NCI-H1048 (cell line): ENCODE measurements around the gene F11R.
"Not testable (repeated sequence)": the region's sequence is repeated elsewhere in the genome, so short reads cannot be mapped to it uniquely, and the experiment has no call there.

Experiments
- DNase-seq: peaks from one replicate; lab custom pipeline; 2025; lab: John Stamatoyannopoulos, UW

F11R gene

GRCh38 chr1:161013131-161013487 is 7.8 kb downstream of the F11R start:
- no peak for DNase-seq

- DNase-seq = no peak
These were observed 8.5 kb downstream of the F11R start for GRCh38 chr1:161012420-161012819.

GRCh38 chr1:161009602-161010211 is 11.2 kb downstream of the F11R start:
- DNase-seq = no peak

GRCh38 chr1:161008869-161009510 is 12.0 kb downstream of the F11R start:
- no peak for DNase-seq

GRCh38 chr1:161007369-161007768 is 13.6 kb downstream of the F11R start:
- no peak for DNase-seq

- DNase-seq = no peak
These were observed 14.4 kb downstream of the F11R start for GRCh38 chr1:161006563-161006962.

GRCh38 chr1:161001525-161001924 is 19.4 kb downstream of the F11R start:
- DNase-seq = no peak

- no peak for DNase-seq
These were observed 20.0 kb downstream of the F11R start for GRCh38 chr1:161000736-161001480.

- no peak for DNase-seq
These were observed 21.6 kb downstream of the F11R start for GRCh38 chr1:160999376-160999775.

GRCh38 chr1:160997323-160998038 is 23.5 kb downstream of the F11R start:
- DNase-seq = no peak

GRCh38 chr1:160996178-160996577 is 24.8 kb downstream of the F11R start:
- DNase-seq = no peak

- no peak for DNase-seq
These were observed 27.3 kb downstream of the F11R start for GRCh38 chr1:160993544-160994193.

- not testable (repeated sequence) for DNase-seq
These were observed 28.9 kb downstream of the F11R start for GRCh38 chr1:160992036-160992435.

GRCh38 chr1:160987359-160988050 is 33.4 kb downstream of the F11R start:
- no peak for DNase-seq

- no peak for DNase-seq
These were observed 35.2 kb downstream of the F11R start for GRCh38 chr1:160985723-160986122.

GRCh38 chr1:160981584-160982411 is 39.2 kb downstream of the F11R start:
- no peak for DNase-seq

GRCh38 chr1:160979286-160979685 is 41.7 kb downstream of the F11R start:
- no peak for DNase-seq

GRCh38 chr1:160978510-160978927 is 42.4 kb downstream of the F11R start:
- no peak for DNase-seq

GRCh38 chr1:160975026-160975425 is 45.9 kb downstream of the F11R start:
- DNase-seq = no peak

GRCh38 chr1:160973491-160973890 is 47.5 kb downstream of the F11R start:
- no peak for DNase-seq

GRCh38 chr1:160972939-160973338 is 48.0 kb downstream of the F11R start:
- no peak for DNase-seq
